ENCODE results near the gene NDUFB7.

DNA sequence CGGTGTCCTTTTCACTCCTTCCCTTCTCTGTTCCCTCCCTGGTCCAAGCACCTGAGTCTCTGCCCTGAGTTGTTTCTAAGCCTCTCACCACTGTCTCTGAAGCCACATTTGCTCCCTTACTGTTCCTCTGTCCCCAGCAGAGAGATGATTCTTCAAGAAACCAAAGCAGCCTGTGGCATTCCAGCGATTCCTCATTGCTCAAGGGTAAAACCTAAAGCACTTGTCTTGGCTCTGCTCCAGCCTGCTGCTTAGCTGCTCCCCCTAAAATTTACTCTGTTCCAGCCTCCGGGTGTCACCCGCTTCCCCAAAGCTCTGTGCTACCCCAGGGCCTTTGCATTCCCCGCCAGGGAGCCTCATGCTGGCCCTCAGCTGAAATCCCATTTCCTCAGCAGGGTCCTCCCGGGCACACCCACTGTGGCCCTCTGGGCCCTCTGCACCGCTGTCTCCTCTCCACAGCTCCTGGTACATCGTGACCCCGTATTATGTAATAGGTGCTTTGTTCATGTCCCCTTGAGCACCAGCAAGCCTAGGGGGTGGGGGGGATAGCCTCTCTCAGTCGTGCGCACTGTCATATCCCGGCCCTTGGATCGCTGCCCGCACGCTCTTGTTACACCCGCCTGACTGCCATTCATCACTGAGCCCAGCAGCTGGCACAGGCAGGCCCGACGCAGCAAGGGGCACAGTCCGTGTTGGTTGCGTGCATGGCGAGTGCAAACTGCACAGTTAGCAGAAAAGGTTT is 26.7 kb downstream of the NDUFB7 start:
- TF ChIP-seq CTCF (IDR thresholded peaks at IDR 0.05; ENCODE audit: low read length), result no peak
- TF ChIP-seq EZH2 (optimal IDR thresholded peaks at IDR 0.05; ENCODE audit: low read depth, low read length), result no peak
- TF ChIP-seq EZH2phosphoT487 (IDR thresholded peaks at IDR 0.05; ENCODE audit: low read length), result no peak

Data from MM.1S (cell line).